ENCODE data around the gene NFIX. TPM values are rescaled to one million over a fixed set of nuclear protein-coding genes. Genes with fewer than 3 reads are reported as not detected.

The NFIX gene
- total and polyA plus RNA-seq, 7 experiments from 2014 or later, result 0.41 to 7.7 (median 5.9) TPM

DNA sequence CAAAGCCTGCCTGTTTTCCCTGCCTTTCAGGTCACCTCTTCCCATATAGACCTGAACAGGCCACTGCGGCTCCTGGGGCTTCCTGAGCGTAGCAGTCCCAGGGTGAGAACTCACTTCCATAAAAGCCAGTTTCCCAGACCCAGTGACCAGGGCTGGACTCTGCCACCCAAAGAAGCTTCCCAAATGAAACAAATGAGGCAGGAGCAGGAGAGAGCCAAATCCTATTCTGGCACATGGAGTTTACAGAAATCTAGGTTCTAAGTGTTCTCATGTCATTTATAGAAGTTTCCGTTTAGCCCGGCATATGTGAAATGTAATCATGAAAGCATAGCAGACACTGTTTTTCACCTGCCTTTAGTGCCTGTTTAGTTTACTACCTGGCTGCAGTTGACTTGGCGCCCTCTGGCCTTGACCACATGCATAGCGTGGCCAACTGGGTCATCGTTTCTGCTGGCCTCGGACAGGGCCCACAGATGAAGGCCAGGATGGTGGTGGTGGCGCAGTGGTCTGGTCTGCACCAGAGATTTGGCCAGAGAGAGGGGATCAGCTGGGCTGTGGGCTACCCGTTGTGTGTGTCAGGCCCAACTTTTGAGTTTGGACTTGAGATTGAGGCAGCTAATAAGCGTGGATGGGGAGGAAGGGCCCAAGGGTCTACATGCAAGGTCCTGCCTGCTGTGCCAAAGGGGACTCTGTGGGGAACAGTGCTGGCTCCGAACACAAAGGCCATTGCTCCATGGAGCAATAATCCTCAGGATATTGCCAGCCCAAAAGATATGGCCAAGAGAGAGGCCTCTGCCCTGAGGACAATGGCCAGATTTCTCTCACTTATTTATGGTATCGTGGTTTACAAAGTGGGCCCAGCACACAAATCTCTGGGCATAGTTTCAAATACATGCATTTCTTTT is 43.3 kb downstream of the NFIX start:
- ChIA-PET CTCF (no interaction called here), POLR2A (no interaction called here)
- H3K4me1 ChIP-seq (ENCODE audit: control insufficient read depth in 2 of 2, insufficient read depth in 2 of 2, low read length in 2 of 2), result peaks cover 0 to 11% of the 10 kb centered on the region in 2 donors
- DNase-seq, result no peak
- Mint-ChIP-seq H3K4me1 (peaks cover 0 to 11% (median 5%) of the 10 kb centered on the region in 7 donors), H3K9me3 (no peaks in the 10 kb centered on the region), H3K4me3 (no peak overlapping the region), H3K27ac (peak overlapping the region in 2 of 9 donors; percentile 5 to 62), H3K36me3 (peaks cover 0 to 8% (median 0%) of the 10 kb centered on the region in 5 donors), H3K27me3 (peaks cover 0 to 3% (median 0%) of the 10 kb centered on the region in 5 donors)
- no peaks in the 10 kb centered on the region for H3K9me3 ChIP-seq (ENCODE audit: control insufficient read depth in 2 of 3, low read length in 3 of 3)
- H3K27me3 ChIP-seq (ENCODE audit: control insufficient read depth in 2 of 2, insufficient read depth in 2 of 2, low read length in 2 of 2), result no peaks in the 10 kb centered on the region
- H3K4me3 ChIP-seq (ENCODE audit: low read length), result no peak overlapping the region
- intact Hi-C loops (cut with micrococcal nuclease), result no loop called here
- H3K36me3 ChIP-seq (ENCODE audit: control insufficient read depth in 2 of 3, insufficient read depth in 3 of 3, low read length in 3 of 3), result no peaks in the 10 kb centered on the region
- H3K27ac ChIP-seq (ENCODE audit: low read depth, low read length), result no peak overlapping the region
- ATAC-seq, result no peak

DNA sequence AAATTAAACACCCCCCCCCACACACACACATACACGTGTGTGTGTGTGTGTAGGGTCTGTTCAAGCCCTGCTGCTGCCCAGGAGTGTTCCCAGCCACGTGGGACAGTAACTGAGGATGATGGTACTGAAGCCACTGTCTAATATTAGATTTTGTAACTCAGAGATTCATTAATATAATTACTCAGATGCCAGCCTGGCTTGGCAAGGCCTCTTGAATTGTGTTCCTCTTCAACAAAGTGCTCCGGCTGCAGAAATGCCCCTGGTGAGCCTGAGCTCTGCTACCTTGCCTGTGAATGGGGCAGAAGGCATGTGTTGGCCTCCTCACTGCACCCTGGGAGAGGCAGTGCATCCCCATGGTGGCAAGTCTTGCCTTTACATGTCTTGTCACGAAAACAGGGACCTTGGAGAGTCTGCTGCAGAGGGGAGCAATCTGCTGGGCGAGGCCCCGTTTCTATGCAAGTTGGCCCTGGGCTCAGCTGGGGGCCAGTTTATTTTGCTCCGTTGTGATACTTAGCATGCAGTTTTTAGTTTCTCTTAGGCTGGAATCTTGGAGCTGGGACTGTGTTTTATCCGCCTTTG is 44.0 kb downstream of the NFIX start:
- Mint-ChIP-seq H3K9me3 (no peaks in the 10 kb centered on the region), H3K4me3 (no peak overlapping the region), H3K27me3 (peaks cover 0 to 3% (median 0%) of the 10 kb centered on the region in 5 donors), H3K27ac (no peak overlapping the region), H3K4me1 (peaks cover 0 to 13% (median 8%) of the 10 kb centered on the region in 7 donors), H3K36me3 (peaks cover 0 to 8% (median 0%) of the 10 kb centered on the region in 5 donors)
- H3K27ac ChIP-seq (ENCODE audit: low read depth, low read length), result no peak overlapping the region
- DNase-seq, result no peak
- no peaks in the 10 kb centered on the region for H3K27me3 ChIP-seq (ENCODE audit: control insufficient read depth in 2 of 2, insufficient read depth in 2 of 2, low read length in 2 of 2)
- no peaks in the 10 kb centered on the region for H3K9me3 ChIP-seq (ENCODE audit: control insufficient read depth in 2 of 3, low read length in 3 of 3)
- CTCF ChIA-PET, result no interaction called here
- peaks cover 0 to 18% of the 10 kb centered on the region in 2 donors for H3K4me1 ChIP-seq (ENCODE audit: control insufficient read depth in 2 of 2, insufficient read depth in 2 of 2, low read length in 2 of 2)
- ATAC-seq, result no peak
- intact Hi-C loops (cut with micrococcal nuclease), result no loop called here
- no peaks in the 10 kb centered on the region for H3K36me3 ChIP-seq (ENCODE audit: control insufficient read depth in 2 of 3, insufficient read depth in 3 of 3, low read length in 3 of 3)
- H3K4me3 ChIP-seq (ENCODE audit: low read length), result no peak overlapping the region
- POLR2A ChIA-PET, result no interaction called here

GRCh38 chr19:13040232-13040947 is 45.1 kb downstream of the NFIX start:
- intact Hi-C loops (cut with micrococcal nuclease), result no loop called here
- Histone ChIP-seq H3K27me3 (ENCODE audit: control insufficient read depth in 2 of 2, insufficient read depth in 2 of 2, low read length in 2 of 2) (no peaks in the 10 kb centered on the region), H3K27ac (ENCODE audit: low read depth, low read length) (no peak overlapping the region), H3K4me1 (ENCODE audit: control insufficient read depth in 2 of 2, insufficient read depth in 2 of 2, low read length in 2 of 2) (peaks cover 0 to 29% of the 10 kb centered on the region in 2 donors), H3K36me3 (ENCODE audit: control insufficient read depth in 2 of 3, insufficient read depth in 3 of 3, low read length in 3 of 3) (no peaks in the 10 kb centered on the region), H3K9me3 (ENCODE audit: control insufficient read depth in 2 of 3, low read length in 3 of 3) (no peaks in the 10 kb centered on the region), H3K4me3 (ENCODE audit: low read length) (no peak overlapping the region)
- DNase-seq (no peak), ATAC-seq (no peak)
- no peak overlapping the region for H3K27ac Mint-ChIP-seq
- peaks cover 0 to 5% (median 0%) of the 10 kb centered on the region in 5 donors for H3K36me3 Mint-ChIP-seq
- H3K27me3 Mint-ChIP-seq, result peaks cover 0 to 3% (median 0%) of the 10 kb centered on the region in 5 donors
- POLR2A ChIA-PET, result no interaction called here
- H3K4me3 Mint-ChIP-seq, result no peak overlapping the region
- no peaks in the 10 kb centered on the region for H3K9me3 Mint-ChIP-seq
- CTCF ChIA-PET, result no interaction called here
- H3K4me1 Mint-ChIP-seq, result peaks cover 0 to 17% (median 8%) of the 10 kb centered on the region in 7 donors

GRCh38 chr19:13040948-13041292 is 45.6 kb downstream of the NFIX start:
- ATAC-seq (no peak), DNase-seq (no peak)
- Histone ChIP-seq H3K36me3 (ENCODE audit: control insufficient read depth in 2 of 3, insufficient read depth in 3 of 3, low read length in 3 of 3) (no peaks in the 10 kb centered on the region), H3K9me3 (ENCODE audit: control insufficient read depth in 2 of 3, low read length in 3 of 3) (no peaks in the 10 kb centered on the region), H3K4me1 (ENCODE audit: control insufficient read depth in 2 of 2, insufficient read depth in 2 of 2, low read length in 2 of 2) (peaks cover 0 to 34% of the 10 kb centered on the region in 2 donors), H3K4me3 (ENCODE audit: low read length) (no peak overlapping the region), H3K27me3 (ENCODE audit: control insufficient read depth in 2 of 2, insufficient read depth in 2 of 2, low read length in 2 of 2) (no peaks in the 10 kb centered on the region), H3K27ac (ENCODE audit: low read depth, low read length) (no peak overlapping the region)
- peaks cover 0 to 17% (median 8%) of the 10 kb centered on the region in 7 donors for H3K4me1 Mint-ChIP-seq
- no peaks in the 10 kb centered on the region for H3K9me3 Mint-ChIP-seq
- no peak overlapping the region for H3K27ac Mint-ChIP-seq
- H3K4me3 Mint-ChIP-seq, result no peak overlapping the region
- H3K27me3 Mint-ChIP-seq, result peaks cover 0 to 3% (median 0%) of the 10 kb centered on the region in 5 donors
- H3K36me3 Mint-ChIP-seq, result peaks cover 0 to 5% (median 0%) of the 10 kb centered on the region in 5 donors
- ChIA-PET CTCF (no interaction called here), POLR2A (no interaction called here)
- intact Hi-C loops (cut with micrococcal nuclease), result no loop called here

DNA sequence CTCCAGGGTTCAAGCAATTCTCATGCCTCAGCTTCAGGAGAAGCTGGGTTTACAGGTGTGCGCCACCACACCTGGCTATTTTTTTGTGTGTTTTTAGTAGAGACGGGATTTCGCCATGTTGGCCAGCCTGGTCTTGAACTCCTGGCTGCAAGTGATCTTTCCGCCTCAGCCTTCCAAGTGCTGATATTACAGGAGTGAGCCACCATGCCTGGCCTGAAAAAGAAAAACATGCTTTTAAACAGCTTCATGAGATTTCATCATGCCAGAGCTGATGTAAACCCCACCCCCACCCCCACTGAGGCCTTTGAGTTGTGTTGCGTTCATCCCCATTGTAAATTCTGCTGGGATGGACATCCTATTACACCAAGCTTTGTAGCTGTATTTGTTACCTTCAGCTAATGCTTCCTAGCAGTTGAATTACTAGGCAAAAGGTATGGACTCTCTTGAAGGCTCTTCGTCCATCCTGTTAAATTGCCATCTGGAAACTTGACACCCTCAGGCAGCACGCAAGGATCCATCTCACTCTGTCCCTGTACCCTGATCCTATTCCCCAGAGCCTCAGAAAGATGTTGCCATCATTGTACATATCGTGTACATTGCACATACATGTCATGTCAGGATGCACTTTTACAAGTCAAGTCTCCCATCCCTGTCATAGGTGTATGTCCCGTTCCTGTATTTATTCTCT is 47.3 kb downstream of the NFIX start:
- peaks cover 0 to 8% (median 0%) of the 10 kb centered on the region in 5 donors for H3K27me3 Mint-ChIP-seq
- ChIA-PET POLR2A (no interaction called here), CTCF (interaction anchor here (1.0 kb wide), 1 partner anchor 9 kb away, joined by 3 read pairs; no protein-coding TSS in a partner anchor)
- DNase-seq (no peak), ATAC-seq (no peak)
- H3K9me3 Mint-ChIP-seq, result no peaks in the 10 kb centered on the region
- no peaks in the 10 kb centered on the region for H3K36me3 ChIP-seq (ENCODE audit: control insufficient read depth in 2 of 3, insufficient read depth in 3 of 3, low read length in 3 of 3)
- peaks cover 0 to 20% (median 8%) of the 10 kb centered on the region in 7 donors for H3K4me1 Mint-ChIP-seq
- no peaks in the 10 kb centered on the region for H3K9me3 ChIP-seq (ENCODE audit: control insufficient read depth in 2 of 3, low read length in 3 of 3)
- no peaks in the 10 kb centered on the region for H3K36me3 Mint-ChIP-seq
- no peak overlapping the region for H3K27ac ChIP-seq (ENCODE audit: low read depth, low read length)
- H3K4me3 ChIP-seq (ENCODE audit: low read length), result no peak overlapping the region
- no peaks in the 10 kb centered on the region for H3K27me3 ChIP-seq (ENCODE audit: control insufficient read depth in 2 of 2, insufficient read depth in 2 of 2, low read length in 2 of 2)
- peaks cover 0 to 37% of the 10 kb centered on the region in 2 donors for H3K4me1 ChIP-seq (ENCODE audit: control insufficient read depth in 2 of 2, insufficient read depth in 2 of 2, low read length in 2 of 2)
- no peak overlapping the region for H3K4me3 Mint-ChIP-seq
- intact Hi-C loops (cut with micrococcal nuclease), result no loop called here
- H3K27ac Mint-ChIP-seq, result peak overlapping the region in 1 of 9 donors; percentile 46

GRCh38 chr19:13043285-13043684 is 48.0 kb downstream of the NFIX start:
- H3K27me3 ChIP-seq (ENCODE audit: control insufficient read depth in 2 of 2, insufficient read depth in 2 of 2, low read length in 2 of 2), result no peaks in the 10 kb centered on the region
- H3K4me1 ChIP-seq (ENCODE audit: control insufficient read depth in 2 of 2, insufficient read depth in 2 of 2, low read length in 2 of 2), result peaks cover 0 to 37% of the 10 kb centered on the region in 2 donors
- no peaks in the 10 kb centered on the region for H3K9me3 ChIP-seq (ENCODE audit: control insufficient read depth in 2 of 3, low read length in 3 of 3)
- no peaks in the 10 kb centered on the region for H3K36me3 ChIP-seq (ENCODE audit: control insufficient read depth in 2 of 3, insufficient read depth in 3 of 3, low read length in 3 of 3)
- Mint-ChIP-seq H3K36me3 (no peaks in the 10 kb centered on the region), H3K4me3 (no peak overlapping the region), H3K9me3 (no peaks in the 10 kb centered on the region), H3K4me1 (peaks cover 0 to 20% (median 8%) of the 10 kb centered on the region in 7 donors), H3K27me3 (peaks cover 0 to 9% (median 2%) of the 10 kb centered on the region in 5 donors), H3K27ac (peak overlapping the region in 1 of 9 donors; percentile 46)
- POLR2A ChIA-PET, result no interaction called here
- no peak overlapping the region for H3K4me3 ChIP-seq (ENCODE audit: low read length)
- H3K27ac ChIP-seq (ENCODE audit: low read depth, low read length), result no peak overlapping the region
- no peak for ATAC-seq
- DNase-seq, result no peak
- CTCF ChIA-PET, result interaction anchor here (1.0 kb wide), 1 partner anchor 9 kb away, joined by 3 read pairs; no protein-coding TSS in a partner anchor
- intact Hi-C loops (cut with micrococcal nuclease), result no loop called here

Measured in naive thymus-derived CD4-positive, alpha-beta T cell (primary cell).